DMS53 treated with DMSO at 0.1 percent for 48 hours (cell line): Measurements from ENCODE around the gene CCDC14.
"Not testable (repeated sequence)": the region's sequence is repeated elsewhere in the genome, so short reads cannot be mapped to it uniquely, and the experiment has no call there.

ENCODE experiments used
- DNase-seq: peaks from one replicate; lab custom pipeline; 2025; ENCODE audit not compliant: unreplicated experiment; lab: John Stamatoyannopoulos, UW

The CCDC14 gene

DNA sequence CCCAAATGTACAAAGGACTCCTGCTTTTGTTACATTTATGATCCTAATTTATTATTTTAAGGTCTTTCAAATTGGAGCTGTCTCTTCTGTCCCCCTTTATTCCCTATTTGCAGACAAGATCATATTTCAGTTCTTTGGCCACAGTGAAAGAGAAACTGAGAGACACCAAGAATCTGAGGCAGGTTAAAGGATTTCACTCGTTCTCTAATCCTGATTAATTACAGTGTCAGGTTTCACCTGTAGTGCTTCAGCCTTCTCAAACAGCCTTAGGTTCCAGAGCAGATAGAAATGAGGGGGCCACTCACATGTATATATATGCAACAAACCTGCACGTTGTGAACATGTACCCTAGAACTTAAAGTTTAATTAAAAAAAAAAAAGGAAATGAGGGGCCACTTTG lies 6.2 kb upstream of the CCDC14 start:
- not testable (repeated sequence) for DNase-seq

GRCh38 chr3:123966799-123967198 lies 5.8 kb upstream of the CCDC14 start:
- DNase-seq = not testable (repeated sequence)

- not testable (repeated sequence) for DNase-seq
Observed at GRCh38 chr3:123964793-123965192, 3.8 kb upstream of the CCDC14 start.

- no peak for DNase-seq
Observed at GRCh38 chr3:123961508-123961856, 453 bp upstream of the CCDC14 start.

DNA sequence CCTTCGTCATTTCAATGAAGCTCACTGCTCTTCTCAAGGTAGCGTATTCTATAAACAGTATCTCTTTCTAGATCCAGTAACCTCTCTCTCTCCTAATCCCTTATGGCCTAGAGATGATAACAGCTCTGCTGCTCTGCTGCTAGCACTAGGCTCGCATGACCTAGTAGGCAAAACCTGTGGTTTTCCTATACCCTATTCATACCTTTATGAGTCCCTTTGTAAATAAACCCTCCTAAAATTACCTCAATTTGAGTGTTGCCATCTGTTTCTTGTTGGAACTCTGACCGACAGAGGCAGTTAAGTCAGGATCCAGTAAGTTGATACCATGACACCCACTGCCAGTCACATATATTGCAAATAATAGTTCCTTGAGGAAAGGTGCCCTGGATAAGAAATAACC lies 7.3 kb downstream of the CCDC14 start:
- peak; percentile 45 for DNase-seq

GRCh38 chr3:123952844-123953520 lies 8.0 kb downstream of the CCDC14 start:
- no peak for DNase-seq

DNA sequence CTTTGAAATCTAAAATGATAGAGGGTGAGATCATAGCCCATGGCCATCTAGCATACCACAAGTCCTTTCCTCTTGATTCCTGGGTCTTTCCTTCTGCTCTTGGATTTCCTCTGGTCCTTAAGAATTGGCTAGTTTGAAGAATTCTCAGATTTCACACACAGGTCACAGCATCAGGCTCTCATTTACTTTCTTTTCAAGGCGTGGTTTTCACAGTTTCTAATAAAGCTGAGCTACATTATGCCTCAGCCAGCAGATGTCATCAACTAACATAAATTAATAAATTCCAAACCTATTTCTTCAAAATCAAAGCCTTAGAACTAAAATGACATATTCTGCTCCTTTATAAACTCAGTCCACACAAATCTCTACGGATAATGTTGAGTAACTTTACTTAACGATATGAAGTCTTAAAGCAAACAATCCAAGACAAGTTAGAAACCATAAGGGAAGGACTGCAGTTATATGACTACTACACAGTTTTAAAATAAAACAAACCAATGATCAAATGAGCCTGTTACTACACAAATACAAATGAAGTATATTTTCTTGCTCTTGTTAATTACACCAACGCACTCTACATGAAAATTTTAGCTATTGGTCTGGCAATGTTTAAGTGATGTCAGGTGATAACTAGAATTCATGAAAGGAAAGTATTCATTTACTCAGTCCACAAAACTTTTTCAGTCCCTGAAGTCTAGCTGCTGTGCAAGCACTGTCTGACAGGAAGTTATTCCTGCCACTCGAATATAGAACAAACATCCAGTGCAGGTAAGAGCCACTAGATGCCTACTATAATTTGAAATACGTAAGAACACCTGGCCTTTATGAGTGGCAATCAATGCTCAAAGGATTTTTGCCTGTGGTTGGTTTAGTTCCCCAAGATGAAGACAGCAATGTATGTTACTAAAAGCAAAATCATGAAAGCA lies 9.2 kb downstream of the CCDC14 start:
- DNase-seq = peak; percentile 80

DNA sequence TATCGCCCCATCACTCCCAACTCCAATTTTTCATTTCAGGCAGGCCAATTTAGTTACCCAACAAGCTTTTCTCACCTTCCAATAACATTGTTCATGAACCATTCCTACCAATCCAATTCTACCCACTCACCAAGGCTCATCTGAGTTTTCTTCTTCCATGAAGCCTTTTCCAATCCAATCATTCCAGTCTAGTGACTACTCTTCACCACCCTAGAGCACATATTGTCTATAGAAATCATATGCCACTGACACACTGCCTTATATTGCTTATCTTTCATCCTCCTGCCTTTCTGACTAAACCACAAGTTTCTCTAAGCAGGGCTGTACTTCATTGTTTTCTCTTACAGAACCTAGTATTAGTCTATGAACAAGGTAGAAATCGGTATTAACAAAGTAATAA lies 11.4 kb downstream of the CCDC14 start:
- DNase-seq = no peak

DNA sequence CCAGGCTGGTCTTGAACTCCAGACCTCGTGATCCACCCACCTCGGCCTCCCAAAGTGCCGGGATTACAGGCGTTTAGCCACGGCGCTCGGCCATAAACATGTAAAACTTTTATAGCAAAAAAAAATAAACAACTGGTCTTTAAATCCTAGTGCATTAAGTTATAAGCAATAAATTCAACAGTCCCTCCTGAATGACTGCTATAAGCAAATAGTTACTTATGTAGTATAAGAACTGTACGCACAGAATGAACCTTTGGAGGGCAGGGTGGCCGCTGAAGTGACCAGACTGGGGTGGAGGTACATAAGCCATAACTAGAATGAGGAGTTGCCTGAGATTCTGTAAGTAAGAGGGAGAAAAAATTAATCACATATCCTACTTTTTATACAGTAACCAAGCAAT lies 12.6 kb downstream of the CCDC14 start:
- DNase-seq = no peak

GRCh38 chr3:123947482-123947881 lies 13.5 kb downstream of the CCDC14 start:
- DNase-seq = no peak

- DNase-seq = no peak
Observed at GRCh38 chr3:123941542-123941941, 19.5 kb downstream of the CCDC14 start.

GRCh38 chr3:123941121-123941520 lies 19.9 kb downstream of the CCDC14 start:
- no peak for DNase-seq

- no peak for DNase-seq
Observed at GRCh38 chr3:123939706-123940105, 21.3 kb downstream of the CCDC14 start.

- no peak for DNase-seq
Observed at GRCh38 chr3:123936400-123936799, 24.6 kb downstream of the CCDC14 start.

- no peak for DNase-seq
Observed at GRCh38 chr3:123935830-123936229, 25.2 kb downstream of the CCDC14 start.

GRCh38 chr3:123934250-123934649 lies 26.8 kb downstream of the CCDC14 start:
- DNase-seq = no peak

- no peak for DNase-seq
Observed at GRCh38 chr3:123930445-123930844, 30.6 kb downstream of the CCDC14 start.

GRCh38 chr3:123929325-123929724 lies 31.7 kb downstream of the CCDC14 start:
- no peak for DNase-seq

DNA sequence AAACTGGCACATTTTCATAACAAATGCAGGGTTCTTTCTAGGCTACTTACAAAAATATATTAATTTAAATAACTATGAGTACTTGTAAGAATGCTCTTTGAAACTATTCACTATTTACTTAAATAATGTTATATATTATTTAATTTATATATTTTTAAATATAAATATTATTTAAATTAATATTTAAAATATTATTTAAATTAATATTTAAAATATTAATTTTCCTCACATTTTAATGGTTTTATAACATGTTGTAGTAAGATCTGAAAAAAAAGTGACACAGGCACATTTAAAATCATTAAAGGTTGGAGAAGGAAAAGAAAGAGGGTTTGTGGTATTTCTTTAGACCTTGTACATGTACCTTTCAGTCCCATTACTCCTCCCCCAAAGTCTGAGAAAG lies 34.6 kb downstream of the CCDC14 start:
- DNase-seq = no peak

GRCh38 chr3:123920868-123921267 lies 40.2 kb downstream of the CCDC14 start:
- no peak for DNase-seq

GRCh38 chr3:123920383-123920782 lies 40.6 kb downstream of the CCDC14 start:
- DNase-seq = no peak

DNA sequence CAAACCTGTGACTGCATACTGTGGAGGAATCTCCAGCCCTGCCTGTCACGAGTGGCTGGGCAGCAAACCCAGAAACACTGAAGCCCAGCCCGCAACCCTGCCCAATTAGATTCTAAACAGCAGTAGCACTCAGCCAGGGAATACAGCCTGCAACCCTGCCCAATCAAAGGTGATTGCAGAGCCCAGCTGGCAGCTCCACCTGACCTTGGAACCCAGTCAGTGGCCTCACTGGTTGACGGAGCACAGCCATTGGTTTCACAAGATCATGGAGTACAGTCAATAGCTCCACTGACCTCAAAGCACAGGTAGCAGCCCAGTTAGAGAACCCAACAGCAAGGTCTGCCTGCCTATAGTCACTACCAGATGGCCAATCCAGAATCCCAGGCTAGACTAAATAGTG lies 41.7 kb downstream of the CCDC14 start:
- no peak for DNase-seq
